Astrocyte (in vitro differentiated cells and primary cell): ENCODE data around the gene PTPRD. TPM values are rescaled to one million over a fixed set of nuclear protein-coding genes. Genes with fewer than 3 reads are reported as not detected.

Source experiments
- DNase-seq: peaks from one replicate; pipeline ENCODE4 v3.0.0-alpha.2; 2010; ENCODE audit warnings: low read depth
- FAIRE-seq: peaks from 2 replicates; lab custom pipeline; 2011; peaks lifted over from hg19 to GRCh38; lab: Jason Lieb, UNC
- H2AFZ ChIP-seq: 2 replicates; pipeline ENCODE4 v1.6.0; 2012; ENCODE audit warnings: low read depth, low read length, inconsistent platforms
- H3K27ac ChIP-seq: 2 replicates; pipeline ENCODE4 v1.5.1; 2011; ENCODE audit warnings: low read depth, low read length, inconsistent platforms
- H3K27me3 ChIP-seq: 2 replicates; pipeline ENCODE4 v1.6.0; 2011; ENCODE audit warnings: low read length, inconsistent platforms; ENCODE audit not compliant: insufficient read depth
- H3K36me3 ChIP-seq: 2 replicates; pipeline ENCODE4 v1.5.1; 2011; ENCODE audit warnings: low read length, inconsistent platforms; ENCODE audit not compliant: insufficient read depth
- H3K4me1 ChIP-seq: 2 replicates; pipeline ENCODE4 v1.5.1; 2011; ENCODE audit warnings: low read length, inconsistent platforms; ENCODE audit not compliant: insufficient read depth
- H3K4me2 ChIP-seq: 2 replicates; pipeline ENCODE4 v1.6.0; 2012; ENCODE audit warnings: low read length, inconsistent platforms
- H3K4me3 ChIP-seq: 2 replicates; pipeline ENCODE4 v1.5.1; 2011; ENCODE audit warnings: low read depth, mild to moderate bottlenecking, low read length, inconsistent platforms; ENCODE audit not compliant: insufficient read depth
- H3K79me2 ChIP-seq: 2 replicates; pipeline ENCODE4 v1.6.0; 2012; ENCODE audit warnings: mild to moderate bottlenecking, low read length, inconsistent platforms; ENCODE audit not compliant: insufficient read depth
- H3K9ac ChIP-seq: 2 replicates; pipeline ENCODE4 v1.6.0; 2012; ENCODE audit warnings: mild to moderate bottlenecking, low read length, inconsistent platforms
- H3K9me3 ChIP-seq: 2 replicates; pipeline ENCODE4 v1.5.1; 2012; ENCODE audit warnings: low read depth, mild to moderate bottlenecking, low read length, inconsistent platforms; ENCODE audit not compliant: insufficient read depth
- H4K20me1 ChIP-seq: 2 replicates; pipeline ENCODE4 v1.6.0; 2012; ENCODE audit warnings: low read length, inconsistent platforms; ENCODE audit not compliant: insufficient read depth
- H3K27ac Mint-ChIP-seq: one replicate; pipeline ENCODE4 v1.8.0; 2021; ENCODE audit warnings: mild to moderate bottlenecking, mixed read lengths; ENCODE audit not compliant: unreplicated experiment
- H3K27me3 Mint-ChIP-seq: one replicate; pipeline ENCODE4 v1.8.0; 2021; ENCODE audit warnings: low read depth, mixed read lengths; ENCODE audit not compliant: unreplicated experiment
- H3K36me3 Mint-ChIP-seq: one replicate; pipeline ENCODE4 v1.8.0; 2021; ENCODE audit warnings: low read depth, mixed read lengths; ENCODE audit not compliant: unreplicated experiment
- H3K4me1 Mint-ChIP-seq: one replicate; pipeline ENCODE4 v1.8.0; 2021; ENCODE audit warnings: low read depth, mixed read lengths; ENCODE audit not compliant: unreplicated experiment
- H3K4me3 Mint-ChIP-seq: one replicate; pipeline ENCODE4 v1.8.0; 2021; ENCODE audit warnings: mild to moderate bottlenecking, moderate library complexity, mixed read lengths; ENCODE audit not compliant: unreplicated experiment
- H3K9me3 Mint-ChIP-seq: one replicate; pipeline ENCODE4 v1.8.0; 2021; ENCODE audit warnings: mild to moderate bottlenecking, mixed read lengths; ENCODE audit not compliant: unreplicated experiment
- CTCF ChIP-seq: IDR thresholded peaks from 2 replicates; pipeline ENCODE4 v1.5.1; 2011; ENCODE audit warnings: low read depth, mild to moderate bottlenecking, inconsistent platforms, low read length, moderate library complexity; ENCODE audit not compliant: insufficient read depth
- EZH2 ChIP-seq: IDR thresholded peaks from 2 replicates; pipeline ENCODE4 v1.6.1; 2012; ENCODE audit warnings: mild to moderate bottlenecking, low read length, inconsistent platforms; ENCODE audit not compliant: insufficient read depth
- total RNA-seq: library from RNA; stranded (reverse); gene quantifications from 2 replicates; pipeline ENCODE4 v1.2.1, GENCODE V29; 2021

Gene PTPRD
- total RNA-seq, 1 donor from 2014 or later, result 88.1 TPM

GRCh38 chr9:9563817-9564216, 1049.0 kb downstream of the PTPRD start:
- Histone ChIP-seq H3K9me3 (no peaks in the 10 kb centered on the region), H3K27ac (no peak overlapping the region), H3K9ac (no peak overlapping the region), H3K4me2 (no peak overlapping the region), H3K27me3 (no peaks in the 10 kb centered on the region), H3K4me3 (no peak overlapping the region), H3K36me3 (no peaks in the 10 kb centered on the region), H3K79me2 (no peaks in the 10 kb centered on the region), H3K4me1 (no peaks in the 10 kb centered on the region), H2AFZ (no peak overlapping the region), H4K20me1 (no peaks in the 10 kb centered on the region)
- Mint-ChIP-seq H3K4me3 (no peak overlapping the region), H3K9me3 (no peaks in the 10 kb centered on the region), H3K36me3 (no peaks in the 10 kb centered on the region), H3K4me1 (no peaks in the 10 kb centered on the region), H3K27me3 (no peaks in the 10 kb centered on the region), H3K27ac (no peak overlapping the region)
- FAIRE-seq, result no peak
- DNase-seq, result no peak
- TF ChIP-seq CTCF, result no peak
- no peak for TF ChIP-seq EZH2

- no peak for TF ChIP-seq EZH2
- TF ChIP-seq CTCF, result no peak
- H4K20me1 ChIP-seq, result no peaks in the 10 kb centered on the region
- no peak for FAIRE-seq
Measured at GRCh38 chr9:9560382-9561035, 1052.3 kb downstream of the PTPRD start.

GRCh38 chr9:9558907-9559306, 1053.9 kb downstream of the PTPRD start:
- no peak overlapping the region for H3K4me2 ChIP-seq
- no peaks in the 10 kb centered on the region for H3K27me3 ChIP-seq
- no peaks in the 10 kb centered on the region for H3K36me3 ChIP-seq
- Mint-ChIP-seq H3K9me3 (no peaks in the 10 kb centered on the region), H3K4me1 (no peaks in the 10 kb centered on the region), H3K4me3 (no peak overlapping the region), H3K27me3 (no peaks in the 10 kb centered on the region), H3K36me3 (no peaks in the 10 kb centered on the region), H3K27ac (no peak overlapping the region)
- H2AFZ ChIP-seq, result no peak overlapping the region
- no peak overlapping the region for H3K4me3 ChIP-seq
- no peaks in the 10 kb centered on the region for H3K4me1 ChIP-seq
- DNase-seq, result no peak
- no peak overlapping the region for H3K9ac ChIP-seq
- H3K27ac ChIP-seq, result no peak overlapping the region
- H3K79me2 ChIP-seq, result no peaks in the 10 kb centered on the region
- H3K9me3 ChIP-seq, result no peaks in the 10 kb centered on the region
- TF ChIP-seq CTCF (no peak), EZH2 (no peak)
- no peak for FAIRE-seq
- H4K20me1 ChIP-seq, result no peaks in the 10 kb centered on the region

More at GRCh38 chr9:9560382-9561035, 1052.3 kb downstream of the PTPRD start:
- no peaks in the 10 kb centered on the region for H3K4me1 Mint-ChIP-seq
- Histone ChIP-seq H3K36me3 (no peaks in the 10 kb centered on the region), H2AFZ (no peak overlapping the region), H3K4me1 (no peaks in the 10 kb centered on the region), H3K27me3 (no peaks in the 10 kb centered on the region), H3K9me3 (no peaks in the 10 kb centered on the region), H3K9ac (no peak overlapping the region), H3K4me2 (no peak overlapping the region), H3K27ac (no peak overlapping the region), H3K79me2 (no peaks in the 10 kb centered on the region), H3K4me3 (no peak overlapping the region)
- H3K27ac Mint-ChIP-seq, result no peak overlapping the region
- no peaks in the 10 kb centered on the region for H3K36me3 Mint-ChIP-seq
- DNase-seq, result no peak
- H3K9me3 Mint-ChIP-seq, result no peaks in the 10 kb centered on the region
- no peaks in the 10 kb centered on the region for H3K27me3 Mint-ChIP-seq
- H3K4me3 Mint-ChIP-seq, result no peak overlapping the region
